ENCODE results near the gene CHRNB1. TPM values are rescaled to one million over a fixed set of nuclear protein-coding genes. Genes with fewer than 3 reads are reported as not detected.

Gene CHRNB1
- total and polyA plus RNA-seq, 2 of the 8 experiments (the other 6 are each of a cell fraction or from before 2014, with no cell fraction given) = 14.1 to 28.2 TPM

DNA sequence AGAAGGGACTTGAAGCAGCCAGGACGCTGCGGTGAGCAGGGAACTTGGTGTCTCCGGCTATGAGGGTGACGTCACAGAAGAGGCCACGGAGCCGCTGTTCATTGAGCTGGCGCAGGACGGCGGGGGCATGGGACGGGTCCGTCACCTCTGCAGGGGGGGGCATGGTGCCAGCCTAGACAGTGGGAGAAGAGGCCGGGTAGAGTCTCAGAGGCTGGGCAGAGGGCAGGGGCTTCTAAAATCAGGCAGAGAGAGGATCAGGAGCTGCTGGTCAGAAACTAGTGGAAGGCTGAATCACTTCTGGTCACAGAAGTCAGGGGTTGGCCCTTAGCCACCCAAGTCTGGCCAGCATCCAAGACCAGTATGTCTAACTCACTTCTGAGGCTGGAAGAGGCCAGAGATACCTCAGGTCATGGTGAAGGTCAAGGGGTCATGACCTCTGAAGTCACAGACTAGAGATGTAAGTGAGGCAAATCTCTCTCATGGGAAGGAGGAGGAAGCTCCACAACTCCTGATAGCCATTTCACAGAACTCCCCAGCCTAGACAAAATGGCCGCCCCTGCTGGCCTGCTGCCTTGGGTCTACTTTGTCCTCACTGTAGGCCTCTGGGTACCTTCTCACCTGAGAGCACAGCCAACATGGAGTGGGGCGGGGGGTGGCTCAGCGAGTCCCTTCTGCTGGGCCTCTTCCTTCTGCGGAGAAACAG, 21.9 kb downstream of the CHRNB1 start:
- H3K79me1 ChIP-seq (ENCODE audit: low read depth, low read length) = peaks cover 2% of the 10 kb centered on the region
- ChIA-PET POLR2A (ENCODE audit: partially characterized antibody) (interaction anchor here (0.8 to 13.8 kb wide), 6 partner anchors 15 to 116 kb away, joined by 3 to 200 read pairs (median 4); partner anchors contain the start of genes POLR2A, SLC35G6, TMEM256 and ZBTB4), CTCF (ENCODE audit: partially characterized antibody) (interaction anchor here (1.0 to 1.6 kb wide), 7 partner anchors 9 to 92 kb away, joined by 3 to 8 read pairs (median 3); partner anchors contain the start of gene TNFSF13)
- no peaks in the 10 kb centered on the region for H3K27me3 ChIP-seq (replicated peaks in 1 of 4; ENCODE audit: control insufficient read depth in 3 of 4, extremely low read depth in 1 of 4, insufficient read depth in 3 of 4, low read length in 3 of 4)
- no peak overlapping the region for H4K5ac ChIP-seq (ENCODE audit: insufficient read length, low read depth, low read length)
- no peaks in the 10 kb centered on the region for H3K23me2 ChIP-seq (ENCODE audit: low read depth, low read length)
- no peak overlapping the region; the same call in 1 of the 2 replicates for H2BK5ac ChIP-seq (ENCODE audit: low read depth, low read length)
- H3K23ac ChIP-seq (ENCODE audit: insufficient read length) = no peak overlapping the region
- H3K14ac ChIP-seq (ENCODE audit: insufficient read length) = no peak overlapping the region
- no peak overlapping the region for H3K4me3 ChIP-seq (ENCODE audit: extremely low read depth in 1 of 4, insufficient read depth in 2 of 4, low read depth in 3 of 4, low read length in 4 of 4)
- no peaks in the 10 kb centered on the region; a peak in 1 of 4 replicates for H3K79me2 ChIP-seq (ENCODE audit: control insufficient read depth in 1 of 2, insufficient read depth in 2 of 2, low read length in 2 of 2)
- H3K4me1 ChIP-seq (replicated peaks in 1 of 4; ENCODE audit: control insufficient read depth in 3 of 4, insufficient read depth in 4 of 4, low read length in 3 of 4) = peaks cover 0 to 1% (median under 1%) of the 10 kb centered on the region in 4 experiments; a peak in 3 of 7 replicates
- H3K4me2 ChIP-seq (ENCODE audit: insufficient read depth in 1 of 2, low read depth in 2 of 2, low read length in 2 of 2) = no peak overlapping the region
- H2BK15ac ChIP-seq (ENCODE audit: low read length) = no peak overlapping the region
- no peak for FAIRE-seq
- no peak overlapping the region for H3K9ac ChIP-seq (replicated peaks in 1 of 4; ENCODE audit: extremely low read depth in 1 of 4, low read depth in 3 of 4, low read length in 3 of 4)
- no peak overlapping the region for H3K27ac ChIP-seq (ENCODE audit: low read depth, low read length)
- no peak overlapping the region for H4K91ac ChIP-seq (replicated peaks; ENCODE audit: insufficient read length, low read length)
- 91% methylated on average over 16 of the region's 16 CpGs; no CpG with 5 or more reads in 1 of the 2 experiments for WGBS, 2 experiments (ENCODE audit: extremely low coverage in 1 of 2, insufficient coverage in 1 of 2, insufficient read length in 1 of 2, insufficient replicate concordance in 2 of 2, low coverage in 1 of 2, low lambda C conversion rate in 2 of 2, missing lambda C conversion rate in 1 of 2)
- H3K4ac ChIP-seq (replicated peaks; ENCODE audit: insufficient read length, low read depth, low read length) = no peak overlapping the region
- no peaks in the 10 kb centered on the region for H3K9me3 ChIP-seq (ENCODE audit: insufficient read depth in 2 of 2, low read depth in 1 of 2, low read length in 1 of 2)
- H3K18ac ChIP-seq (ENCODE audit: extremely low read depth, low read length) = no peak overlapping the region
- H4K20me1 ChIP-seq (replicated peaks in 1 of 2; ENCODE audit: control insufficient read depth in 1 of 2, insufficient read depth in 2 of 2, low read length in 2 of 2) = peaks cover 0 to 1% of the 10 kb centered on the region in 2 experiments
- peak overlapping the region; percentile 57; the same call in 1 of the 2 replicates for H4K8ac ChIP-seq (ENCODE audit: extremely low read depth, insufficient read depth, low read length)
- no peak overlapping the region for H3K56ac ChIP-seq (replicated peaks; ENCODE audit: insufficient read length, low read depth, low read length)
- no peak overlapping the region for H2AFZ ChIP-seq (ENCODE audit: low read length)
- no peak for DNase-seq (ENCODE audit: low read depth in 1 of 2, low spot score in 2 of 2)
- no peak overlapping the region for H2BK120ac ChIP-seq (replicated peaks; ENCODE audit: low read depth, low read length)
- no peak overlapping the region for H2BK20ac ChIP-seq (ENCODE audit: low read length)
- TF ChIP-seq YY1 (IDR thresholded peaks at IDR 0.05; ENCODE audit: low read depth, low read length) (peak; percentile 83), KDM1A (IDR thresholded peaks at IDR 0.05; ENCODE audit: borderline replicate concordance, low read length) (no peak), EGR1 (IDR thresholded peaks at IDR 0.05; ENCODE audit: borderline replicate concordance, low read depth, low read length) (no peak), SP1 (IDR thresholded peaks at IDR 0.05; ENCODE audit: low read depth, low read length) (no peak), BRCA1 (IDR thresholded peaks at IDR 0.05; ENCODE audit: low read depth, low read length) (no peak)
- H3K36me3 ChIP-seq (ENCODE audit: control insufficient read depth in 2 of 4, insufficient read depth in 4 of 4, low read length in 3 of 4) = peaks cover 0 to 3% (median under 1%) of the 10 kb centered on the region in 4 experiments; a peak in 3 of 8 replicates
- H2BK12ac ChIP-seq (ENCODE audit: low read depth, low read length) = no peak overlapping the region
- no peak overlapping the region for H2AK5ac ChIP-seq (ENCODE audit: low read depth, low read length)
